Naive B cell (primary cell): Measurements from ENCODE around the gene POLL. TPM values are rescaled to one million over a fixed set of nuclear protein-coding genes. Genes with fewer than 3 reads are reported as not detected.

Experiments
- ATAC-seq, 2 donors: fragments of 150-1000 bp; cut with Tn5 transposase; 2 replicates each; pipeline ENCODE4 v1.10.0; 2021; ENCODE audit warnings: low read depth in 2 of 2, mild to moderate bottlenecking in 2 of 2, moderate library complexity in 2 of 2
- DNase-seq: peaks from one replicate; pipeline ENCODE4 v3.0.0; 2022
- H3K27ac Mint-ChIP-seq, 6 donors: one replicate each; pipeline ENCODE4 v1.8.0; 2020 to 2022; ENCODE audit warnings: mild to moderate bottlenecking in 6 of 6, mixed read lengths in 6 of 6, moderate library complexity in 5 of 6, inconsistent platforms in 2 of 6
- H3K27me3 Mint-ChIP-seq, 3 donors: one replicate each; pipeline ENCODE4 v1.8.0; 2021 to 2022; ENCODE audit warnings: mixed read lengths in 3 of 3, mild to moderate bottlenecking in 1 of 3
- H3K36me3 Mint-ChIP-seq, 2 donors: one replicate each; pipeline ENCODE4 v1.8.0; 2020 to 2022; ENCODE audit warnings: mixed read lengths in 2 of 2, inconsistent platforms in 1 of 2, mild to moderate bottlenecking in 1 of 2
- H3K4me1 Mint-ChIP-seq, 3 donors: one replicate each; pipeline ENCODE4 v1.8.0; 2020 to 2022; ENCODE audit warnings: mixed read lengths in 3 of 3, inconsistent platforms in 1 of 3, mild to moderate bottlenecking in 1 of 3, moderate library complexity in 1 of 3
- H3K4me3 Mint-ChIP-seq, 8 donors: one replicate each; pipeline ENCODE4 v1.8.0; 2020 to 2022; ENCODE audit warnings: mild to moderate bottlenecking in 8 of 8, mixed read lengths in 8 of 8, moderate library complexity in 8 of 8, inconsistent platforms in 2 of 8
- H3K9me3 Mint-ChIP-seq, 7 donors: one replicate each; pipeline ENCODE4 v1.8.0; 2020 to 2022; ENCODE audit warnings: mixed read lengths in 7 of 7, mild to moderate bottlenecking in 5 of 7, inconsistent platforms in 2 of 7, moderate library complexity in 1 of 7
- polyA plus RNA-seq, 6 donors: library from polyadenylated mRNA; unstranded; fragments of 300-500 nt; fragmentation: Illumina TruSeq; gene quantifications; one replicate each; pipeline ENCODE4 v1.2.3, GENCODE V29; 2021; ENCODE audit warnings: low read depth in 6 of 6

Gene POLL
- polyA plus RNA-seq, 6 donors from 2014 or later = 0.98 to 16.2 (median 11.8) TPM

DNA sequence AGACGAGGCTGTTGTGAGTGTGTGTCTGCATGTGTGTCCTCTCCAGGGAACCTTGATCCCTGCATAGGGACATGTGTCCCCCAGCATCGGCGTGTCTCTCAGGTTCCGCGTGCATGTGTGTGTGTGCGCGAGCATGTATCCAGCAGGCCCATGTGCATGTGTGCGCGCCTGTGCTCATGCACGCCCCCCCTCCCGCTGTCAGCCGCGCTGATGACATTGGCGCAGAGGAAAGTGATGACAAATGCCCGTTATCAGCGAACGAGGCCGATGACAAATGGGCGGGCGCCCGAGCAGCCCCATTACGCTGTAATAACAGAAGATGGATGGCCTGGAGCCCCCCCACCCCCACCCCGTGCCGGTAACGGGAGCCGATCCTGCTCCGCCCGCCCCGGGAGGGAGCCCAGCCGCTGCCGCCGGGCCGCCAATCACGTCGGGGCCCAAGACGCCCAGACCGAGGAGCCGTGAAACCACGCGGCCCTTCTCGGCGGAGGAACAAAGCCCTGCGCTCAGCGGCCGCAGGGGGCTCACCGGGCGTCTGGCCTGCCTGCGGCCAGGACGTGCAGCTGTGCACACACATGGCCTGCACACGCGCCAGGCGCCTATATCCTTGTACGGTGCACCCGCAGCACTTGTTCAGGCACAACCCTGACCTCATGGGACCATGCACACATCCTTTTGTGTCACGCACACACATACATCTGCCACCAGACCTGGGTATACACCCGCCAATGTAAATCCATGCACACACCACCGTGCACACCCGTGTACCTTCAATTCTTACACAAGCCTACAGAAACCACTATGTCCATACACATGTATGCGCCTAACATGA, 21.5 kb downstream of the POLL start:
- peaks cover 13 to 23% (median 21%) of the 10 kb centered on the region in 3 donors for H3K4me1 Mint-ChIP-seq
- ATAC-seq = no peak
- no peaks in the 10 kb centered on the region for H3K9me3 Mint-ChIP-seq
- H3K36me3 Mint-ChIP-seq = no peaks in the 10 kb centered on the region
- peak; percentile 18 for DNase-seq
- peaks cover 28 to 74% (median 64%) of the 10 kb centered on the region in 3 donors for H3K27me3 Mint-ChIP-seq
- H3K27ac Mint-ChIP-seq = peak overlapping the region in 1 of 6 donors; percentile 9
- H3K4me3 Mint-ChIP-seq = peak overlapping the region in 5 of 8 donors; percentile 8 to 68 (median 47)

DNA sequence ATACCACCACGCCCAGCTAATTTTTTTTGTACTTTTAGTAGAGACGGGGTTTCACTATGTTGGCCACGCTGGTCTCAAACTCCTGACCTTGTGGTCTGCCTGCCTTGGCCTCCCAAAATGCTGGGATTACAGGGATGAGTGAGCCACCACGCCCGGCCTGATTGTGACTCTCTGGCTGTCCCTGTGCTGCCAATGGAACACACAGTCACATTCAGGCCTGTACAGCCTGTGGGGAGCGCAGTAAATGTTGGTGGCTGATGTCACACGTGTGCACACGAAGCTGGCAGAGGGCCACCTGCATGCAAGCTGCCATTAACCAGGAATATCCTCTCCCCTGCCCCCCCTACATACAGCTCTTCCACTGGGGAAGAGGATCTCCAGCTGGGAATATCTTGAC, 22.1 kb downstream of the POLL start:
- Mint-ChIP-seq H3K9me3 (no peaks in the 10 kb centered on the region), H3K36me3 (no peaks in the 10 kb centered on the region), H3K4me1 (peaks cover 13 to 21% (median 21%) of the 10 kb centered on the region in 3 donors), H3K27me3 (peaks cover 28 to 80% (median 64%) of the 10 kb centered on the region in 3 donors), H3K4me3 (peak overlapping the region in 1 of 8 donors; percentile 47), H3K27ac (no peak overlapping the region)
- ATAC-seq = no peak
- DNase-seq = no peak

DNA sequence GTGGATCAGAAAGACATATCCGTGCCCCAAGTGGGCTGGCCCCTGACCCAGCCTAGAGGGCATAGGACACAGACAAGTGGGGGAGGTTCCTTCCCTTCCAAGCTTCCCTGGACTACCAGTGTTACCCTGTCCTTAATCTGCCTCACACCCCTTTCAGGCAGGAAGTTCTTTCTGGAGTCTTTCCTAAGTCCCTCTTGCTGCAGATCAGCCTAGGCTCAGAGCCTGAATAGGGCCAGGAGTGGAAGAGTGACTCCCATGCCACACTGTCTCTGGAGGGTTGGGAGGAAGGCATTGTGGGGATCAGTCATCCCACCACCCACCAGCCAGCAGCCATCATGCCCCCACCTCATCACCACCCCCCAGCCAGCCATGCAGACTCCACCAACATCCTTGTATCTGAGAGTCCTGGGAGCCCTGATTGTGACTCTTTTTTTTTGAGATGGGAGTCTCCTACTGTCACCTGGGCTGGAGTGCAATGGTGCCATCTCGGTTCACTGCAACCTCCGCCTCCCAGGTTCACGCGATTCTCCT, 22.6 kb downstream of the POLL start:
- Mint-ChIP-seq H3K27ac (no peak overlapping the region), H3K36me3 (no peaks in the 10 kb centered on the region), H3K4me1 (peaks cover 13 to 21% (median 16%) of the 10 kb centered on the region in 3 donors), H3K4me3 (peak overlapping the region in 2 of 8 donors; percentile 9 to 68), H3K27me3 (peaks cover 28 to 83% (median 64%) of the 10 kb centered on the region in 3 donors), H3K9me3 (no peaks in the 10 kb centered on the region)
- no peak for DNase-seq
- no peak for ATAC-seq

DNA sequence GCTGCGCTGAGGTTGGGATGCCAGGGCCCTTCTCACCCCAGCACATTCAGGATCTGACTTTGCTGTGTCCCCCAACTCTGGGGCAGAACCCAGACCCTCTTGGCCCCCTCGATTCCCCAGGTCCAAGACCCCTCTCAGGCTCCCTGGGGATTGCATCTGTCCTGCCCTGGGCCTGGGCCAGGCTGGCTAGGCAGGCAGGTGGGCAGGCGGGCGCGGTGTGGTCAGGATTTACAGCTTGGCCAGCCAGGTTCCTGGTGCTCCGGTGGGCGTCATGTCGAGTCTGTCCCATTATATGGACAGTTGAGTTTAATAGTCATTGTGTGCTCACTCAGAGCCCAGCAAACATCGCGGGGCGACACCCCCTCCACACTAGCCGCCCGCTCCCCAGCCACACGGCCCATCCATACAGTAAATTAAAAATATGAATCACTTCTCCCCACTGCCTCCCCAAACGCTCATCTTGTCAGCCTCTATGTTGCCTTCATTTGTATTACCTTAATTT, 23.5 kb downstream of the POLL start:
- DNase-seq (no peak), ATAC-seq (no peak)
- Mint-ChIP-seq H3K27ac (no peak overlapping the region), H3K36me3 (no peaks in the 10 kb centered on the region), H3K9me3 (no peaks in the 10 kb centered on the region), H3K4me3 (no peak overlapping the region), H3K27me3 (peaks cover 28 to 79% (median 59%) of the 10 kb centered on the region in 3 donors), H3K4me1 (peaks cover 11 to 17% (median 16%) of the 10 kb centered on the region in 3 donors)

DNA sequence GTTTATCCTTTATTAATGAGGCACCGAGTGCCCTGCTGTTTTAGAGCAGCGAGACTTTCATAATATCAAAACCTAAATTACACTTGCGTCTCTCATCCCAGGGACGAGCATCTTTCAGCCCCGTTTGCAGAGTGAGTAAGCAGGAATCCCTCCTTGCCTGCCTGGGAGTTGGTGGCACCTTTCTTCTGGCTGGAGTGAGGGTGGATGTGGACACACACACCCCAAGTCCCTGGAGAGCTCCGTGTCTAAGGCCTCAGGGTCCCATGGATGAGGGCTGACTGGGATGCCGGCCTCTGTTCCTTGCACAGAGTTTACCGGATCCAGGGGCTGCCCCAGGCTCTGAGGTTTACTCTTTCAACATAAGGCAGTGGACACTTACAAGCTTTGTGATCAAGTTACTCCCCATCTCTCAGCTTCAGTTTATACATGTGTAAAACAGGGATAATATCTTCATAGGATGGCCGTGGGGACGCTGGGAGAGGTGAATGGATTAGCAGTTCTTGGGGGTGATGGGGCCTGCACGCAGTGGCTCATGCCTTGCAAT, 24.5 kb downstream of the POLL start:
- Mint-ChIP-seq H3K36me3 (no peaks in the 10 kb centered on the region), H3K4me3 (no peak overlapping the region), H3K27ac (peak overlapping the region in 1 of 6 donors; percentile 80), H3K27me3 (peaks cover 28 to 69% (median 50%) of the 10 kb centered on the region in 3 donors), H3K9me3 (no peaks in the 10 kb centered on the region), H3K4me1 (peaks cover 11 to 15% (median 12%) of the 10 kb centered on the region in 3 donors)
- DNase-seq = no peak
- no peak for ATAC-seq

DNA sequence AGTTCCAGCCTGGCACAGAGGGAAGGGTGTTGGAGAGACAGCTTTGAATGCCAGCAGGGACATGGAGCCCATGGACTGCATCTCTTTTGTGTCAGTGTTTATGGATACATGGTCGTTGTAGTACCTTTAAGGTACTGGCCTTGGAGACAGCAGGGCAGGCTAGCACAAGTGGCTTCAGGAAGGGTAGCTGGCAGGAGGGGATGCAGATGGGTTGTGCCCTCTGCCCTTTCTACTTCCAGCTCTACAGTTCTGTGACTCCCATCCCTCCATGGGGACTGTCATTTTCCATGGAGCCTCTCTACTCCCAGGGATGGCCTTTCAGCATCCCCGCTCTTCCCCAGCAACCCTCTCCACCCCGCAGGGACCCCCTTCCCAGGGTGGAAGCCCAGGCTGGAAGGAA, 25.1 kb downstream of the POLL start:
- no peak for ATAC-seq
- DNase-seq = no peak
- H3K9me3 Mint-ChIP-seq = no peaks in the 10 kb centered on the region
- peak overlapping the region in 1 of 8 donors; percentile 22 for H3K4me3 Mint-ChIP-seq
- peaks cover 23 to 64% (median 44%) of the 10 kb centered on the region in 3 donors for H3K27me3 Mint-ChIP-seq
- no peak overlapping the region for H3K27ac Mint-ChIP-seq
- peaks cover 12 to 15% (median 15%) of the 10 kb centered on the region in 3 donors for H3K4me1 Mint-ChIP-seq
- H3K36me3 Mint-ChIP-seq = no peaks in the 10 kb centered on the region

DNA sequence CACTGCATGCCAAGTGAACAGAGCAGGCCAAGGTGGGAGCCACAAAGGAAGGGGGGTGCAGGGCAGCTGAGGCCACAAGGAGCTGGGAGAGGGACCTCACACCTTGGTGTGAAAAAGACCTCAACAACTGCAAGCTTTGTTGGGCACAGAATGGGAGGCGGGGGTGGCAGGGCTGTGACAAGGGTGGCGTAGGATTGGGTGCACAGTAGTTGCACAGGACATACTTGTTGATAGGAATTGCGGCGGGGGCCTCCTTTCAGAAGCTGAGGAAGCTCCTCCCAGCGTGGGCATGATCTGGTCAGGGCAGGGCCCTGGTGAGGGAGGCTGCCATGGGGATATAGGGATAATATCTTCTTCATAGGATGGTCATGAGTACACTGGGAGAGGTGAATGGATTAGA, 25.8 kb downstream of the POLL start:
- peaks cover 8 to 15% (median 12%) of the 10 kb centered on the region in 3 donors for H3K4me1 Mint-ChIP-seq
- peak overlapping the region in 3 of 6 donors; percentile 27 to 54 (median 52) for H3K27ac Mint-ChIP-seq
- H3K9me3 Mint-ChIP-seq = no peaks in the 10 kb centered on the region
- H3K36me3 Mint-ChIP-seq = no peaks in the 10 kb centered on the region
- peaks cover 18 to 56% (median 36%) of the 10 kb centered on the region in 3 donors for H3K27me3 Mint-ChIP-seq
- DNase-seq (no peak), ATAC-seq (no peak)
- peak overlapping the region in 1 of 8 donors; percentile 23 for H3K4me3 Mint-ChIP-seq

DNA sequence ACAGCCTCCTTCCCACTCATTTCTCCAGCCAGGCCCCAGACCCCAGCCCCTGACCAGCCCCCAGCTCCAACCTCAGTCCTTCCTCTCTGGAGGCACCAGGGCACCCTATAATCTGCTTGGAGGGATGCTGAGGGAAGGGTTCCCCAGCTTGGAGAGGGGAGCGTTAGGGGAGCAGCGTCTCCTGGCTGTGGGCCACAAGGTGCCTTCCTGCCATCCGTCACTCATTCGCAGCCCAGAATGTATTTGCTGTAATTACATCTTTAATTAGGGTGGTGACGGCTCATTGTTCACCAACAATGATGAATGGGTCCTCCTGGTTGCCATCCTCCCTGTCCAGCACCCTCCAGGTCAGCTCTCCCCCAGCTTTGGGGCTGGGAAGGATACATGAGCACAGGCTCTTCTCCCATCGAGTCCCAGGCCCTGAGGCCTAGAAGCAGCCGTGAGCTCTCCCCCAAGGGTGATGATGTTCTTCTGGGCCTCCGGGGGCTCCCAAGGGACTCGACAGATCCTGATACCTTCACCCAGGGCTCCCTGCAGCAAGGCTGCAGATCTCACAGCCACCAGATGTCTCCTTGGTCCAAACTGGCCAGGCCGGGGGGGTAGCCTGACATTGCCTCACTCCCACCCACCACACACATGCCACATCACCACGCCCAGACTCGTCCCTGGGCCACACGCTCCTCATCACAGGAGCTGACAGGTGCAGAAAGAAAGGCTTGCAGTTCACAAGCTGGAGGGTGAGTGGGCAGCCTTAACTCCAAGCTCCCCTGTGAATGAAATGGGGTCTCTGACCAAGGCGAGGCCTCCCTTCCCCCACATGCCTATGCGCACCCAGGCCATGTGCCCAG, 26.8 kb downstream of the POLL start:
- DNase-seq = no peak
- H3K4me3 Mint-ChIP-seq = no peak overlapping the region
- H3K36me3 Mint-ChIP-seq = no peaks in the 10 kb centered on the region
- no peak for ATAC-seq
- H3K9me3 Mint-ChIP-seq = no peaks in the 10 kb centered on the region
- peaks cover 12 to 46% (median 27%) of the 10 kb centered on the region in 3 donors for H3K27me3 Mint-ChIP-seq
- peaks cover 3 to 12% (median 4%) of the 10 kb centered on the region in 3 donors for H3K4me1 Mint-ChIP-seq
- H3K27ac Mint-ChIP-seq = no peak overlapping the region

DNA sequence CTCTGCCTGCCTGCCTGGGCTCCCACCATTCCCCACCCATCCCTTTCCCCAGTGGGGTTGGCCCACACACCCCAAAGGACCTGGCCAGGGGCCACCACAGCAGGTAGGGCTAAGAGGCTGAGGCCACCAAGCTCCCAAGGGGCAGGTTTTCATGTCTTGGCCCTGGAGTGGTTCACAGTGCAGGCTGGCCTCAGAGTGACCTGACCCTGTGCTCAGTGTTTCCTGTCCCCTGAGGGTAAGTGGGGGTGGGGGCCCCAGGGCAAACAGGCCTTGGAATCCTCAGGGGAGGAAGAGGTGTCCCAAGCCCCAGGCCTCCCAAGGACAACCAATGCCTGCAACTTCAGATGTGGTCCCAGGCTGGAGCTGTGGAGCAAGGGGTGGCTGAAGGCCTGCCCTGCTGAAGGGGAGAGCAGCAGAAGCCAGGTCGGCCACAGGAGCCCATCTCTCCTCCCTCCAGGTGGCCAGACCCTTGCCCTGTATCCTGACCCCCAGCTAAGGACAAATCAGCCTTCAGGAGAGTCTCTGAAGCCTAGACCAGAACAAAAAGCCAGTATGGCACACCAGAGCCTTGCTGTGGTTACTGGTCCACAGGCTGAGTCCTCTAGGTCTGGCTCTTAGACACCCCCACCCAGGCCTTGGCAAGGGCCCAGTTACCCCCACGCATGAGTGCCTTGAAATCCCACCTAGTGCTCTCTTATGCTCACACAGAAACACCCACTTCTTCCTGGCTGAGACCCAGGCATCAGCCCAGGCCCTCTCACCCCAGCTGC, 27.6 kb downstream of the POLL start:
- H3K4me3 Mint-ChIP-seq = no peak overlapping the region
- H3K27ac Mint-ChIP-seq = no peak overlapping the region
- ATAC-seq = no peak
- no peak for DNase-seq
- H3K4me1 Mint-ChIP-seq = peaks cover 0 to 11% (median 0%) of the 10 kb centered on the region in 3 donors
- H3K9me3 Mint-ChIP-seq = no peaks in the 10 kb centered on the region
- H3K27me3 Mint-ChIP-seq = peaks cover 4 to 40% (median 20%) of the 10 kb centered on the region in 3 donors
- no peaks in the 10 kb centered on the region for H3K36me3 Mint-ChIP-seq

DNA sequence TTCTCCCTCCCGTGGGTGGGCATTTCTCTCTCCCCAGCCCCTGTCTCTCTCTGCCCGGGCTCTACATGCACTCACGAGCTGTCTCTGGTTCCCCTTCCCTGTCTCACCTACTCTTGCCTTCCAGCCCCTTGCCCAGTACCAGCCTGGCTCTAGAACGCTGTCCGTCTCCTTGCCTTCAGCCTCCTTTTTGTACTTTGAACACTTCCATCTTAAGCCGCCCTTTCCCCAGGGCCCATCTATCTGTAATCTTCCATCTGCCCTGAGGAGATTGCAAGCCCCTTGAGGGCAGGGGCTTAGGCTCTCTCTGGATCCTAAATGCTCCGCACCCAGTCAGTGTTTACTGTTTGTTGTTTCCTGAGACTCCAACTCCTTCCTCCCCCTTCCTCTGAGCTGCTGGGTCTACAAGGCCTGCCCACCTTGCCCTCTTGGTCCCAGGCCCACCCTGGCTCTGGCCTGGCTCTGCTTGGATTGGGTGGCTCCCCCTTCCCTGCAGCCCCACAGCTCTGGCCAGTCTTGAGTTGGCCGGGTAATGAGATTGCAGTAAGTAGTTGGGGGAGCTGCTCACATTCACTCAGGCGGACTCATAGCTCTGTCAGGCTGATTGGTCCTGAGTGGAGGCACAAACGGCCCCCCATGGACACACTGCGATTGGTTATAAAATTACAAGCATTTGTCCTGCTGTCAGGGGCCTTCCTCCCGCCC, 28.3 kb downstream of the POLL start:
- DNase-seq (no peak), ATAC-seq (no peak)
- Mint-ChIP-seq H3K4me1 (peaks cover 0 to 11% (median 0%) of the 10 kb centered on the region in 3 donors), H3K9me3 (no peaks in the 10 kb centered on the region), H3K27me3 (peaks cover 0 to 33% (median 13%) of the 10 kb centered on the region in 3 donors), H3K27ac (peak overlapping the region in 2 of 6 donors; percentile 1 to 75), H3K36me3 (no peaks in the 10 kb centered on the region), H3K4me3 (peak overlapping the region in 1 of 8 donors; percentile 35)

DNA sequence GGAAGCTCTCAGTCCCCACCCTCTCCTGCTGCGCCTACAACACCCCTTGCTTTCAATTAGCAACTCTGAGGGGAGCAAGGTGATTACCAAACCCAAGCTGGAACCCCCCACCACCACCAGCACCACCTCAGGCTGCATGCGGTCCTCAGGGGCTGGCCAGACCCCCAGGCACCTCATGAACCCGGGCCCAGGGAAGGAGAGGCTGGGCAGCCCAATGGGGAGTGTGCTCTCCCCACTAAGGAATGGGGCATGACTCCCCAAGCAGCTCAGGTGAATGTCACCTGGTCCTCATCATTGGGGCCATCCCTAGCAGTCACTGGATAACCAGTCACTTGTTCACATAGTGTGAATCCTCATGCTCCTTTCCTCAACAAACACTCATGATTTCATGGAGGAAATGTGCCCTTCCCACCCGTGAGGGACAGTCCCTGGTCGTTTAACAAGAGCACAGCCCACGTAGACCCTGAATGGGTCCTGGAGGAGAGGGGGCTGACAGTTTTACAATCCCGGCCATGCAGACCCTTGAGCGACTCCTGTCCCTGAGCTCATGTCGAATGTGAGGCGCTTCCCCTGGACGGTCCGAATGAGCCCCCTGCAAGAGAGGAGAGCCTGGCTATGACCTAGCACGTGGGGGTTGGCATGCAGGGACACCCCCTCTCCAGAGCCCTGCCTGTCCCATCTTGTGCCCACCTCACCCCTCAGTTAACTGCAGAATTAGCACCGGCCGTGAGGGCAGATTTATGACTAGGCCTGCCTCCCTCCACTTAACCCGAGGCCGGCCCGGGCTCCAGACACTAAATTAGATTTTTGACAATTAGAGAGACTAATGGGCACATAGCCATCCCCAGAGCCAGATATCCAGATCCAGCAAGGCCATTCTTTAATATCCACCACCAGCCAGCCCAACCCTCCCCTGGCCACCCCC, 29.1 kb downstream of the POLL start:
- DNase-seq = no peak
- Mint-ChIP-seq H3K27me3 (peaks cover 0 to 26% (median 5%) of the 10 kb centered on the region in 3 donors), H3K9me3 (no peaks in the 10 kb centered on the region), H3K27ac (peak overlapping the region in 1 of 6 donors; percentile 75), H3K4me1 (peaks cover 0 to 11% (median 0%) of the 10 kb centered on the region in 3 donors), H3K4me3 (no peak overlapping the region), H3K36me3 (peaks cover 0 to under 1% of the 10 kb centered on the region in 2 donors)
- ATAC-seq = no peak
